ENCODE measurements around the gene TESK1.

- TF ChIP-seq FOXA2 (IDR thresholded peaks at IDR 0.05) = no peak
- TF ChIP-seq TAF1 (conservative IDR thresholded peaks at IDR 0.05) = no peak
- no peak for TF ChIP-seq CTCF (IDR thresholded peaks at IDR 0.05; ENCODE audit: low read depth, low read length, missing input control)
- TF ChIP-seq MAX (IDR thresholded peaks at IDR 0.05) = no peak
Measured at GRCh38 chr9:35605351-35606137, 482 bp downstream of the TESK1 start.
